Endodermal cell (in vitro differentiated cells): ENCODE results near the gene ZNF184. TPM values are rescaled to one million over a fixed set of nuclear protein-coding genes. Genes with fewer than 3 reads are reported as not detected.

Source experiments
- DNase-seq: peaks from one replicate; pipeline ENCODE4 v3.0.0-alpha.2; 2017
- H3K27ac ChIP-seq: 2 replicates; pipeline ENCODE4 v1.5.1; 2013; ENCODE audit warnings: mild to moderate bottlenecking, low read depth, low read length, moderate library complexity
- H3K27me3 ChIP-seq: 2 replicates; pipeline ENCODE4 v1.6.1; 2013; ENCODE audit warnings: mild to moderate bottlenecking, low read length, moderate library complexity; ENCODE audit not compliant: insufficient read depth, control insufficient read depth, poor library complexity, severe bottlenecking
- H3K36me3 ChIP-seq: 2 replicates; pipeline ENCODE4 v1.7.0; 2013; ENCODE audit warnings: mild to moderate bottlenecking, low read length, moderate library complexity; ENCODE audit not compliant: control insufficient read depth, insufficient read depth
- H3K4me1 ChIP-seq: one replicate; pipeline ENCODE4 v1.7.0; 2013; ENCODE audit warnings: low read length; ENCODE audit not compliant: control insufficient read depth, insufficient read depth
- H3K4me3 ChIP-seq: 2 replicates; pipeline ENCODE4 v1.5.1; 2013; ENCODE audit warnings: mild to moderate bottlenecking, low read length, moderate library complexity
- H3K9ac ChIP-seq: 2 replicates; pipeline ENCODE4 v1.6.1; 2013; ENCODE audit warnings: mild to moderate bottlenecking, low read length, moderate library complexity; ENCODE audit not compliant: poor library complexity, severe bottlenecking; ENCODE audit errors: extremely low read depth
- H3K9me3 ChIP-seq: 2 replicates; pipeline ENCODE4 v1.6.1; 2013; ENCODE audit warnings: mild to moderate bottlenecking, low read length, moderate library complexity; ENCODE audit not compliant: control insufficient read depth
- H3K27ac Mint-ChIP-seq: 2 replicates; pipeline ENCODE4 v1.8.0; 2020; ENCODE audit warnings: mixed read lengths
- H3K27me3 Mint-ChIP-seq: 2 replicates; pipeline ENCODE4 v1.8.0; 2021; ENCODE audit warnings: mild to moderate bottlenecking, mixed read lengths; ENCODE audit not compliant: insufficient read depth
- H3K36me3 Mint-ChIP-seq: 2 replicates; pipeline ENCODE4 v1.8.0; 2020; ENCODE audit warnings: low read depth, mixed read lengths
- H3K4me1 Mint-ChIP-seq: 2 replicates; pipeline ENCODE4 v1.8.0; 2020; ENCODE audit warnings: mixed read lengths
- H3K4me3 Mint-ChIP-seq: 2 replicates; pipeline ENCODE4 v1.8.0; 2020; ENCODE audit warnings: mild to moderate bottlenecking, moderate library complexity, mixed read lengths
- H3K9me3 Mint-ChIP-seq: 2 replicates; pipeline ENCODE4 v1.8.0; 2020; ENCODE audit warnings: mild to moderate bottlenecking, mixed read lengths
- CTCF ChIP-seq: fragments of 200-600 bp; sonication (generic); conservative IDR thresholded peaks from 2 replicates; pipeline ENCODE4 v1.5.0; 2021; ENCODE audit warnings: antibody characterized with exemption, mild to moderate bottlenecking
- WGBS, 2 experiments: methylation state at CpG; one replicate each; pipeline versions ENCODE4 v1.1.5 to v1.1.7; 2013; ENCODE audit warnings: missing lambda C conversion rate in 2 of 2, mixed read lengths in 1 of 2; ENCODE audit not compliant: insufficient coverage in 1 of 2, insufficient read length in 1 of 2; 5-methylcytosine and 5-hydroxymethylcytosine counted together
- total RNA-seq, 2 donors: library from RNA; stranded (reverse); fragmentation: NEBNext Ultra II Directional in 1 of 2; extraction: Animal tissue kit (Norgen Biotek cat#: 25700) in 1 of 2; gene quantifications; 2 replicates in 1 of 2; 3 replicates in 1 of 2; pipeline ENCODE4 v1.2.1, GENCODE V29; 2021

Gene ZNF184
- total RNA-seq, 2 donors from 2014 or later = 9.2 to 16.5 TPM

- peaks cover 27% of the 10 kb centered on the region for H3K9me3 ChIP-seq
- Mint-ChIP-seq H3K4me1 (peaks cover 12% of the 10 kb centered on the region), H3K27ac (no peak overlapping the region), H3K4me3 (no peak overlapping the region), H3K27me3 (no peaks in the 10 kb centered on the region), H3K36me3 (peaks cover 57% of the 10 kb centered on the region), H3K9me3 (peaks cover 17% of the 10 kb centered on the region)
- H3K27ac ChIP-seq = no peak overlapping the region
- DNase-seq = no peak
- H3K4me3 ChIP-seq = no peak overlapping the region
- H3K4me1 ChIP-seq = no peaks in the 10 kb centered on the region
- no peaks in the 10 kb centered on the region for H3K27me3 ChIP-seq
- peaks cover 51% of the 10 kb centered on the region for H3K36me3 ChIP-seq
- H3K9ac ChIP-seq = no peak overlapping the region
- no peak for TF ChIP-seq CTCF
These were observed 4.6 kb downstream of the ZNF184 start for GRCh38 chr6:27468334-27468733.

DNA sequence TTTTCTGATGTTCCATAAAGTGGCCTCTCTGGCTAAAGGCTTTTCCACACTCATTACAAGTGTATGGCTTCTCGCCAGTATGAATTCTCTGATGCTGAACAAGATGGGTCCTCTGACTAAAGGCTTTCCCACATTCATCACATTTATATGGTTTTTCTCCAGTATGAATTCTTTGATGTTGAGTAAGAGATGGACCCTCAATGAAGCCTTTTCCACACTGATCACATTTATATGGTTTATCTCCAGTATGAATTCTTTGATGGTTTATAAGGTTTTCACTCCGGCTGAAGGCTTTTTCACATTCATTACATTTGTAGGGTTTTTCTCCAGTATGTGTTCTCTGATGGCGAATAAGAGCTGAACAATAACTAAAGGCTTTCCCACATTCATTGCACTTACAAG lies 20.4 kb downstream of the ZNF184 start:
- no peak overlapping the region for H3K27ac Mint-ChIP-seq
- H3K27me3 ChIP-seq = no peaks in the 10 kb centered on the region
- TF ChIP-seq CTCF = no peak
- peak overlapping the region; percentile 61 for H3K4me3 ChIP-seq
- no peak overlapping the region for H3K4me3 Mint-ChIP-seq
- no peak for DNase-seq
- H3K36me3 ChIP-seq = peaks cover 80% of the 10 kb centered on the region
- no peaks in the 10 kb centered on the region for H3K4me1 Mint-ChIP-seq
- peaks cover 99% of the 10 kb centered on the region for H3K9me3 ChIP-seq
- 94% methylated on average over 3 of the region's 3 CpGs; no CpG with 5 or more reads in 1 of the 2 experiments for WGBS, 2 experiments
- peaks cover 98% of the 10 kb centered on the region for H3K9me3 Mint-ChIP-seq
- H3K4me1 ChIP-seq = no peaks in the 10 kb centered on the region
- H3K27ac ChIP-seq = no peak overlapping the region
- peaks cover 91% of the 10 kb centered on the region for H3K36me3 Mint-ChIP-seq
- no peaks in the 10 kb centered on the region for H3K27me3 Mint-ChIP-seq
- H3K9ac ChIP-seq = no peak overlapping the region

GRCh38 chr6:27451660-27452390 lies 21.1 kb downstream of the ZNF184 start:
- Histone ChIP-seq H3K4me1 (no peaks in the 10 kb centered on the region), H3K9me3 (peaks cover 93% of the 10 kb centered on the region), H3K27me3 (no peaks in the 10 kb centered on the region), H3K4me3 (peak overlapping the region; percentile 55), H3K27ac (no peak overlapping the region), H3K36me3 (peaks cover 73% of the 10 kb centered on the region), H3K9ac (no peak overlapping the region)
- H3K9me3 Mint-ChIP-seq = peaks cover 97% of the 10 kb centered on the region
- H3K4me3 Mint-ChIP-seq = no peak overlapping the region
- peaks cover 88% of the 10 kb centered on the region for H3K36me3 Mint-ChIP-seq
- no peaks in the 10 kb centered on the region for H3K4me1 Mint-ChIP-seq
- TF ChIP-seq CTCF = no peak
- DNase-seq = no peak
- H3K27me3 Mint-ChIP-seq = no peaks in the 10 kb centered on the region
- no peak overlapping the region for H3K27ac Mint-ChIP-seq
- WGBS, 2 experiments = 82 to 93% methylated on average over 3 to 7 of the region's 9 CpGs
